AG10803 (cell line): ENCODE results near the gene CSPG5.
A peak's percentile ranks its signal among the peaks of the same experiment; 100 is the strongest.

Source experiments
- DNase-seq: peaks from one replicate; pipeline ENCODE4 v3.0.0; 2010; ENCODE audit warnings: low read depth
- H3K4me3 ChIP-seq: 2 replicates; pipeline ENCODE4 v1.5.1; 2011; ENCODE audit warnings: mild to moderate bottlenecking, low read length, control low read depth
- CTCF ChIP-seq: conservative IDR thresholded peaks from 2 replicates; pipeline ENCODE4 v1.5.1; 2011; ENCODE audit warnings: mild to moderate bottlenecking, low read length, control low read depth, inconsistent platforms

CSPG5 gene

GRCh38 chr3:47578691-47579632, at the start of gene CSPG5:
Gene CSPG5, minus strand, starts transcription at chr3:47578865. Its CDS starts 172 bp downstream, at chr3:47578693.
- DNase-seq, result no peak
- no peak for TF ChIP-seq CTCF
- H3K4me3 ChIP-seq, result peak within 1 kb of the TSS; percentile 41

GRCh38 chr3:47628426-47628825, 49.8 kb upstream of the CSPG5 start:
- no peak for TF ChIP-seq CTCF
- DNase-seq, result no peak
- no peak overlapping the region for H3K4me3 ChIP-seq

DNA sequence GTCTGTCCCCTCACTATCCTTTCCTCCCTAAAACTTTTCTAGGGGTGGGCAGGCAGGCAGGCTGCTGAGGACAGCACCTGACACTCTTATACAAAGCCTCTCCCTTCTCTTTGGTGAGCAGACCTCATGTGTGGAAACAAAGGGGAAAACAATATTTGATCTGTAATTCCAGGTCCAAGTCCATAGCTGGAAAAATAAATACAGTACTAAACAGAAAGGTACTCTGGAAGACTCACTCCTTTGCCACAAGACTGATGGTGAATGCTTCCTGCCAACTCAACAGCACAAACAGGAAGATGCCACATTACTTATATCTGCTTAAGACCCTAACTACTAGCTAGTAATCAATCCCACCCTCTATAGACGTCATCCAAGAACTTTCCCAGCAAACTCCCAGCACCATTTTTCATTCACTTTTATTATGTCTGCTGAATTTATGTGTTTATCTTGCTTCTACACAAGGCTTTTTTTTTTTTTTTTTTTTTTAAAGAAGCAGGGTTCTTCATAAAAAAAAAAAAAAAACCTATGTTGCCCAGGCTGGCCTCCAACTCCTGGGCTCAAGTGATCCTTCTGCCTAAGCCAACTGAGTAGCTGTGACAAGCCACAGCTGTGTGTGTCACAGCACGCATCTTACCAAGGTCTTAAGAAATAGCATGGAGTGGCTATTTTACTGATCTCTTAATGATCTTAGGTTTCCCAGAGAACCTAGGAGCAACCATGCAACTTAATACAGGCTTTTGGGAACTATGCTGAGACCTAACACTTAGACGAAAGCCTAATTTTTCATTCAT, 44.2 kb upstream of the CSPG5 start:
- TF ChIP-seq CTCF, result no peak
- no peak overlapping the region for H3K4me3 ChIP-seq
- DNase-seq, result no peak

GRCh38 chr3:47617086-47618010, 38.7 kb upstream of the CSPG5 start:
- no peak for DNase-seq
- H3K4me3 ChIP-seq, result no peak overlapping the region
- no peak for TF ChIP-seq CTCF

GRCh38 chr3:47614788-47615187, 36.1 kb upstream of the CSPG5 start:
- TF ChIP-seq CTCF, result no peak
- no peak for DNase-seq
- no peak overlapping the region for H3K4me3 ChIP-seq

- TF ChIP-seq CTCF, result no peak
- no peak for DNase-seq
- H3K4me3 ChIP-seq, result no peak overlapping the region
Measured at GRCh38 chr3:47613722-47614121, 35.1 kb upstream of the CSPG5 start.
